GM21367 (cell line): ENCODE data around the gene CDH12.
"Not testable (repeated sequence)": the region's sequence is repeated elsewhere in the genome, so short reads cannot be mapped to it uniquely, and the experiment has no call there.

Experiments
- ATAC-seq: cut with Tn5 transposase; IDR thresholded peaks from one replicate; pipeline ENCODE4 v1.9.1; 2021; ENCODE audit not compliant: unreplicated experiment

Gene CDH12

GRCh38 chr5:22577711-22578110, 275.4 kb downstream of the CDH12 start:
- no peak for ATAC-seq

GRCh38 chr5:22577006-22577405, 276.1 kb downstream of the CDH12 start:
- no peak for ATAC-seq

GRCh38 chr5:22572941-22573340, 280.2 kb downstream of the CDH12 start:
- ATAC-seq = no peak

- no peak for ATAC-seq
These were observed 285.2 kb downstream of the CDH12 start for GRCh38 chr5:22567983-22568382.

GRCh38 chr5:22560147-22560546, 293.0 kb downstream of the CDH12 start:
- ATAC-seq = no peak

GRCh38 chr5:22557251-22557650, 295.9 kb downstream of the CDH12 start:
- no peak for ATAC-seq

- ATAC-seq = no peak
These were observed 298.7 kb downstream of the CDH12 start for GRCh38 chr5:22554475-22554874.

- ATAC-seq = no peak
These were observed 303.1 kb downstream of the CDH12 start for GRCh38 chr5:22549876-22550671.

- no peak for ATAC-seq
These were observed 310.8 kb downstream of the CDH12 start for GRCh38 chr5:22542340-22542739.

GRCh38 chr5:22541037-22541436, 312.1 kb downstream of the CDH12 start:
- ATAC-seq = no peak

- ATAC-seq = no peak
These were observed 313.4 kb downstream of the CDH12 start for GRCh38 chr5:22539762-22540161.

- ATAC-seq = no peak
These were observed 321.2 kb downstream of the CDH12 start for GRCh38 chr5:22531986-22532385.

GRCh38 chr5:22521521-22521920, 331.6 kb downstream of the CDH12 start:
- ATAC-seq = no peak

GRCh38 chr5:22516497-22516896, 336.6 kb downstream of the CDH12 start:
- ATAC-seq = not testable (repeated sequence)

GRCh38 chr5:22514231-22514630, 338.9 kb downstream of the CDH12 start:
- ATAC-seq = no peak

GRCh38 chr5:22505891-22506290, 347.3 kb downstream of the CDH12 start:
- no peak for ATAC-seq

GRCh38 chr5:22504411-22504810, 348.7 kb downstream of the CDH12 start:
- ATAC-seq = no peak

GRCh38 chr5:22500556-22500955, 352.6 kb downstream of the CDH12 start:
- ATAC-seq = no peak

GRCh38 chr5:22496666-22497065, 356.5 kb downstream of the CDH12 start:
- no peak for ATAC-seq

GRCh38 chr5:22495016-22495720, 358.0 kb downstream of the CDH12 start:
- ATAC-seq = no peak

- no peak for ATAC-seq
These were observed 364.7 kb downstream of the CDH12 start for GRCh38 chr5:22488427-22488826.

GRCh38 chr5:22480305-22480704, 372.8 kb downstream of the CDH12 start:
- no peak for ATAC-seq
